Measurements from ENCODE around the gene KCNMA1.

Gene KCNMA1

GRCh38 chr10:76968483-76968882 lies 669.1 kb downstream of the KCNMA1 start:
- in situ Hi-C loops (cut with HindIII; ENCODE audit: low sequenced_read_pairs): no loop called here

DNA sequence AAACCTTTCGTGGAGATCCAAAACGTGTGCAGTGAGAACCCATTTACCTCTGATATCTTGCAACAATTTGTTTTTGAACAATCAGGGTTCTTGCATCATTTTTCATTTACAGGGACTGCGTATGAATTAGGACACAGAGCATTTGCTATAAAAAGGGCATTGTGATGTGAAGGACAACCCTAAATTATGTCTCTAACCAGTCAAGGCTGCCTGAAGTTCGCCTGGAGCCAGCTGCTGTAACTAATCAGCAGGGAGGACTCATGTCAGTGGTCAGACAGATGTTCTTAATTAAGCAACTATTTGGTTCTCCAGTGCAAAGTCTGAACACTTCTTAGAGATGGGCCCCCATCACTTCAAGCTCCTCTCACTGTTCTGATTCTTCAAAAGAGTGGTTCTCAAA lies 674.8 kb downstream of the KCNMA1 start:
- in situ Hi-C loops (cut with HindIII; ENCODE audit: low sequenced_read_pairs): no loop called here

GRCh38 chr10:76961841-76962240 lies 675.8 kb downstream of the KCNMA1 start:
- in situ Hi-C loops (cut with HindIII; ENCODE audit: low sequenced_read_pairs): no loop called here

GRCh38 chr10:76959111-76959510 lies 678.5 kb downstream of the KCNMA1 start:
- in situ Hi-C loops (cut with HindIII; ENCODE audit: low sequenced_read_pairs): loop anchor here (5.0 kb wide), 1 partner anchor 52 kb away; no protein-coding TSS in a partner anchor

DNA sequence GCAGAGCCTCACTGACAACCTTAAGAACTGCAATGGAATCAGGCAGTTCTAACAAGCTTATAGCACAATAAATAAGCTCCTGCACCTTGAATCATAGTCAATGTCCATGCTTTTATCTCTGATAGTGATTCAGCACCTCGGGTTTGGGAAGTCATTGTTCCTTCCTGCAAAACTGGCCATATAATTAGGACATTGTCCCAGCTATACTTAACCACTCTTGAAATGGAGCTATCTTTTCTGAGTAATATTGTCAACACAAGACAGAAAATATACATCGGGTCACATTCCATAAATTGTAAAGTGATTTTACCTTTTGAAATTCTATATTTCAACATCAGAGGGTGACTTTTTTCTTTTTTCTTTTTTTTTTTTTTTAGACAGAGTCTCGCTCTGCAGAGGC lies 682.8 kb downstream of the KCNMA1 start:
- in situ Hi-C loops (cut with HindIII; ENCODE audit: low sequenced_read_pairs): loop anchor here (5.0 kb wide), 1 partner anchor 48 kb away; no protein-coding TSS in a partner anchor

DNA sequence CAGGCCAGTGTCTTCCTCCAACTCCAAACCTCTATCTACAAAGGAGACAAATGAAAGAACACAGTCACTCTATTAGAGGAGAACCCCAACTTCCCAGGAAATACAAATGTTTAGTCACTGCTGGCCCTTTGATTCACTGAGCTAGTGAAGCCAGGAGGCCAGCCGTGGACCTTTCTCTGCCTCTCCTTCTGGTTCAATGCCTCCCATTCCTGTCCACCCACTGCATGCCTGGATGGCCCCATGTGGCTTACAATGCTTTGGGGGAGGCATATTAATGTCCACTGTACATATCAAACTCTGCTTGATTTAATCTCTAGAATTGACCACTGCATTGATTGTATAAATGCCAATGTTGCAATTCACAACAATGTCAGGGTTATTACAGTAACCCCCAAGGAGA lies 687.3 kb downstream of the KCNMA1 start:
- in situ Hi-C loops (cut with HindIII; ENCODE audit: low sequenced_read_pairs): no loop called here

GRCh38 chr10:76946270-76946669 lies 691.3 kb downstream of the KCNMA1 start:
- in situ Hi-C loops (cut with HindIII; ENCODE audit: low sequenced_read_pairs): no loop called here

GRCh38 chr10:76945166-76945565 lies 692.4 kb downstream of the KCNMA1 start:
- in situ Hi-C loops (cut with HindIII; ENCODE audit: low sequenced_read_pairs): no loop called here

DNA sequence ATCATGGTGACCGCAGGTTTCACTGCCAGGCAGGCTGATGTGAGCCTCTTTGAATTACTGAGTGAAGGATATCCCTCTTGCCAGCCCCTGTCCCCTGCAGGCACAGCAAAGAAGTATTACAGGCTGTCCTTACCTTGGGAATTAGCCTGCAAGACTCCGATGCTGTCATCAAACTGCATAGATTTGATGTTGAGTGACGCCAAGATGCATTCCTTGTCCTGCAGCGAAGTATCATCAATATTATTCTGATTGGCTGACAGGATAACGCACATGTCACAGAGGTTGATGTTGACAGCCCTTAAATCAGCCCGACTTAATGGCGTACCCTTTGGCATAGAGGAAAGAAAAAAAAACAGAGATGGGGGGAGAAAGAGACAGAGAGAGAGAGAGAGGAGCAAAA lies 693.0 kb downstream of the KCNMA1 start:
- in situ Hi-C loops (cut with HindIII; ENCODE audit: low sequenced_read_pairs): no loop called here

- in situ Hi-C loops (cut with HindIII; ENCODE audit: low sequenced_read_pairs): no loop called here
Measured at GRCh38 chr10:76942628-76943416, 694.8 kb downstream of the KCNMA1 start.

DNA sequence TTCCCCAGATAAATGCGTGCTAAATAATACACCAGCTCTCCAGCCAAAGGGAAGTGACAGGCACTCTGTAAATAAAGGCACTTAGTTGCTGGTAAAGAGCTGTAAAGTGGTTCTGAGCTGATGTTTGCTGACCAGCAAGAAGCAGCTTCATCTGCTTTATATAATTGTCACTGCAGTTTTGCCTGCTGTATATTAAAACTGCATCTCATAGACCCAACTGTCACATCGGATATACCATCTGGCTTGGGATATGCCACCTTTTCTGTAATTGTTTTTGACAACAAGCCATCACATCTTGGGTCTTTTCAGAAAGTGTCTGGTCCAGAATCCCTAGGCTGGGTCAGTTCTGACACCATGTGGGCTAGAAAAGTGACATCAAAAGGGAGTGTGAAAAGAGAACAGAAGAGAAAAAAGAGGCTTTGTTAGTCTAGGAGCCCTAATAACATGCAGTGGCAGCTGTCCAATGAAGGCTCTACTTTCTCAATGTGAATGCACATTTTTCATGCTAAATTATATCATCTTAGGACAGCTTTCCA lies 697.6 kb downstream of the KCNMA1 start:
- in situ Hi-C loops (cut with HindIII; ENCODE audit: low sequenced_read_pairs): no loop called here

GRCh38 chr10:76937181-76937600 lies 700.4 kb downstream of the KCNMA1 start:
- in situ Hi-C loops (cut with HindIII; ENCODE audit: low sequenced_read_pairs): no loop called here

- in situ Hi-C loops (cut with HindIII; ENCODE audit: low sequenced_read_pairs): no loop called here
Measured at GRCh38 chr10:76935941-76936613, 701.5 kb downstream of the KCNMA1 start.

DNA sequence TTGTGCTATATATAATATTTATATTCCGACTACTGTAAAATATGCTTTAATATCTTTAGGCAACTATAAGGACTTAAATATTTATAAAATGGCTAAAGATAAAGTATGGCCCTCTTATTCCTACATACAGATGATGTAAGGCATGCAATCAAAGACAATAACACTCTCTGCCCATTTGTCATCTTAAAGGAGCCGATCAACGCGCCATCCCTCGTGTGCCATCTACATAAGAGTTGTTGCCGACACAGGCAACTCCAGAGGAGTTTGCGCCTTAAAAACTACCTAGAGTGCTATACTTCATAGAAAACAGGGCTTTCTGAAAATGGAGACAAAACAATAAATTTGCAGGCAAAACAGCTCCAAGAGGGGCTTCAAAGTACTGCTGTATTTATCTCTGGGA lies 709.0 kb downstream of the KCNMA1 start:
- in situ Hi-C loops (cut with HindIII; ENCODE audit: low sequenced_read_pairs): no loop called here

- in situ Hi-C loops (cut with HindIII; ENCODE audit: low sequenced_read_pairs): no loop called here
Measured at GRCh38 chr10:76925636-76926405, 711.8 kb downstream of the KCNMA1 start.

DNA sequence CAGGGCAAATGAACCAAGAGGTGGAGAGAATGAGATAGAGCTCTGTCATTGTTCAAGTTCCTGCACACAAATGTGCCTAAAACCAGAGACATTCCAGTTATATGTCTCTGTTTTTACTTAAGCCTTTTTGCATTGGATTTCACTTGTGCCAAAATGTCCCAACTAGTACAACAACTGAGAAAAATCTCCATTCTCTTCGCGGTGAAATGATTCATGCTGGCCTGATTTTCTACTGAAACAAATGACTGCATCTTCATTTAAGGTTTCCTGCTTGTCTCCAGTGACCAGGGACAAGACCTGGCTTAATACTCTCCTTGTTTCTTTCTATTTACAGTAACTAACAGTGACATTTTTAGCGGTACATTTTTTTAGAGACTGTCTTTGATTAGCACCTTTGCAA lies 714.9 kb downstream of the KCNMA1 start:
- in situ Hi-C loops (cut with HindIII; ENCODE audit: low sequenced_read_pairs): no loop called here

- in situ Hi-C loops (cut with HindIII; ENCODE audit: low sequenced_read_pairs): no loop called here
Measured at GRCh38 chr10:76921383-76922010, 716.1 kb downstream of the KCNMA1 start.

DNA sequence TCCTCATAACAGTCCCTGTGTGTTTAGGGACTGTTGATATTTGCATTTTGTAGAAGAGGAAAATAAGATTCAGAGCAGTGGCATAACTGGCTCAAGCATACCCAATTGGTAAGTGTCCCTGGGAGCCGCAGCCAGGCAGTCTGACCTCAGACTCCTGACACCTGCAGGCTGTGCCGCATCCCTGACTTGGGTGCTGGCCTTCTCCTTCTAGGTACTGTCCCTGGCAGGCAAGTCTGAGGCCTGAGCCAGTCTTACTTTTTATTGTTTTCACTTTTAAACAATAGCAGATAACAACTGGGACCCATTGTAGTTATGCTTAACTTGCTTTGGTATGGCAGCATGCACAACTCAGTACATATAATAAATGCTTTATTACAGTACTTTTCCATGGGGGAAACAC lies 717.0 kb downstream of the KCNMA1 start:
- in situ Hi-C loops (cut with HindIII; ENCODE audit: low sequenced_read_pairs): no loop called here

- in situ Hi-C loops (cut with HindIII; ENCODE audit: low sequenced_read_pairs): no loop called here
Measured at GRCh38 chr10:76918106-76918505, 719.5 kb downstream of the KCNMA1 start.

- in situ Hi-C loops (cut with HindIII; ENCODE audit: low sequenced_read_pairs): no loop called here
Measured at GRCh38 chr10:76917071-76917470, 720.5 kb downstream of the KCNMA1 start.

DNA sequence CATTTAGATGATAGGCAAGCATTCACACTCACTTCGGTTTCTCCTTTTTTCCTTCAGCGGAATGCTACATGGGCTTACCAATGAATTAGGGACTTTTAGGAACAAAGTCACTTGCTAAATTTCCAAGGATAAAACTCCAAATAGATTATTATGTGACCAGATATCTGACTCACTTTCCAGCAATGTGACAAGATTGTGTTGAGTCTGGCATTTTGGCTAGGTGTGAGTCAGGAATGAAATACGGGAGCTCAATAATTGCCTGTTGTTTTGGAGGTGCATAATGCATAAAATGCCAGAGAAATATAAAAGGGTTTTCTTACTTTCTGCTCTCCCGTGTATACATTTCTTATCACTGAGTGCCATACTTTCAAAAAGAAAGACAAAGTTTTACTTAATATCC lies 721.1 kb downstream of the KCNMA1 start:
- in situ Hi-C loops (cut with HindIII; ENCODE audit: low sequenced_read_pairs): no loop called here
